ENCODE results near the gene TCN1. TPM values are rescaled to one million over a fixed set of nuclear protein-coding genes. Genes with fewer than 3 reads are reported as not detected.
"Not testable (repeated sequence)": the region's sequence is repeated elsewhere in the genome, so short reads cannot be mapped to it uniquely, and the experiment has no call there.

The TCN1 gene
- 40.5 TPM for total RNA-seq

GRCh38 chr11:59866397-59866796 lies at the start of gene TCN1:
TSS of gene TCN1 (minus strand) at chr11:59866487. CDS start at chr11:59866470, 17 bp downstream.
- no peak for DNase-seq

GRCh38 chr11:59903569-59903968 lies 37.3 kb upstream of the TCN1 start:
- DNase-seq: not testable (repeated sequence)

GRCh38 chr11:59901306-59901705 lies 35.0 kb upstream of the TCN1 start:
- DNase-seq: peak; percentile 5

- DNase-seq: no peak
Observed at GRCh38 chr11:59900366-59901126, 34.3 kb upstream of the TCN1 start.

- no peak for DNase-seq
Observed at GRCh38 chr11:59899532-59899931, 33.2 kb upstream of the TCN1 start.

GRCh38 chr11:59898650-59899049 lies 32.4 kb upstream of the TCN1 start:
- no peak for DNase-seq

GRCh38 chr11:59898046-59898445 lies 31.8 kb upstream of the TCN1 start:
- DNase-seq: no peak

- DNase-seq: no peak
Observed at GRCh38 chr11:59894616-59895015, 28.3 kb upstream of the TCN1 start.

GRCh38 chr11:59891781-59892181 lies 25.5 kb upstream of the TCN1 start:
- DNase-seq: no peak

GRCh38 chr11:59887156-59887555 lies 20.9 kb upstream of the TCN1 start:
- not testable (repeated sequence) for DNase-seq

- no peak for DNase-seq
Observed at GRCh38 chr11:59883597-59883996, 17.3 kb upstream of the TCN1 start.

- no peak for DNase-seq
Observed at GRCh38 chr11:59879567-59879966, 13.3 kb upstream of the TCN1 start.

- no peak for DNase-seq
Observed at GRCh38 chr11:59878575-59878974, 12.3 kb upstream of the TCN1 start, which contains the start of gene OOSP3. TSS of gene OOSP3 (plus strand) at chr11:59878782. CDS start at chr11:59878809, 27 bp downstream.

- no peak for DNase-seq
Observed at GRCh38 chr11:59877784-59878183, 11.5 kb upstream of the TCN1 start.

- no peak for DNase-seq
Observed at GRCh38 chr11:59877325-59877724, 11.0 kb upstream of the TCN1 start.

- DNase-seq: no peak
Observed at GRCh38 chr11:59875856-59876519, 9.7 kb upstream of the TCN1 start.

GRCh38 chr11:59872076-59872475 lies 5.8 kb upstream of the TCN1 start:
- no peak for DNase-seq

- DNase-seq: no peak
Observed at GRCh38 chr11:59867946-59868345, 1.7 kb upstream of the TCN1 start.

- no peak for DNase-seq
Observed at GRCh38 chr11:59866836-59867235, 549 bp upstream of the TCN1 start.

- DNase-seq: no peak
Observed at GRCh38 chr11:59865031-59865430, 1.3 kb downstream of the TCN1 start.

GRCh38 chr11:59862252-59862651 lies 4.0 kb downstream of the TCN1 start:
- no peak for DNase-seq

GRCh38 chr11:59859673-59860072 lies 6.6 kb downstream of the TCN1 start:
- no peak for DNase-seq
